Measurements from ENCODE around the gene TMEM266.

Gene TMEM266

GRCh38 chr15:76070921-76071635 is 11.3 kb downstream of the TMEM266 start:
- DNase-seq = no peak

- no peak for DNase-seq
Measured at GRCh38 chr15:76071806-76072205, 12.0 kb downstream of the TMEM266 start.

- no peak for DNase-seq
Measured at GRCh38 chr15:76073554-76073953, 13.8 kb downstream of the TMEM266 start.

- no peak for DNase-seq
Measured at GRCh38 chr15:76075046-76075445, 15.3 kb downstream of the TMEM266 start.

- no peak for DNase-seq
Measured at GRCh38 chr15:76078285-76078877, 18.6 kb downstream of the TMEM266 start.

GRCh38 chr15:76084256-76084655 is 24.5 kb downstream of the TMEM266 start:
- DNase-seq = no peak

- DNase-seq = no peak
Measured at GRCh38 chr15:76098685-76099084, 38.9 kb downstream of the TMEM266 start.

GRCh38 chr15:76099388-76099787 is 39.6 kb downstream of the TMEM266 start:
- no peak for DNase-seq

- no peak for DNase-seq
Measured at GRCh38 chr15:76100361-76100760, 40.6 kb downstream of the TMEM266 start.

GRCh38 chr15:76101655-76102054 is 41.9 kb downstream of the TMEM266 start:
- no peak for DNase-seq

- no peak for DNase-seq
Measured at GRCh38 chr15:76105391-76105790, 45.6 kb downstream of the TMEM266 start.

GRCh38 chr15:76105911-76106310 is 46.1 kb downstream of the TMEM266 start:
- no peak for DNase-seq

GRCh38 chr15:76107169-76107568 is 47.4 kb downstream of the TMEM266 start:
- DNase-seq = no peak

- no peak for DNase-seq
Measured at GRCh38 chr15:76108021-76108723, 48.4 kb downstream of the TMEM266 start.

- DNase-seq = no peak
Measured at GRCh38 chr15:76109046-76109445, 49.3 kb downstream of the TMEM266 start.

- DNase-seq = no peak
Measured at GRCh38 chr15:76114561-76114960, 54.8 kb downstream of the TMEM266 start.

- no peak for DNase-seq
Measured at GRCh38 chr15:76116138-76116885, 56.5 kb downstream of the TMEM266 start.

- DNase-seq = no peak
Measured at GRCh38 chr15:76117181-76117580, 57.4 kb downstream of the TMEM266 start.

- DNase-seq = no peak
Measured at GRCh38 chr15:76118767-76119166, 59.0 kb downstream of the TMEM266 start.

GRCh38 chr15:76123031-76123430 is 63.2 kb downstream of the TMEM266 start:
- DNase-seq = no peak

GRCh38 chr15:76127169-76127568 is 67.4 kb downstream of the TMEM266 start:
- DNase-seq = no peak

- no peak for DNase-seq
Measured at GRCh38 chr15:76127880-76128279, 68.1 kb downstream of the TMEM266 start.

- no peak for DNase-seq
Measured at GRCh38 chr15:76134537-76134936, 74.8 kb downstream of the TMEM266 start.
